Measurements from ENCODE around the gene DLG5. TPM values are rescaled to one million over a fixed set of nuclear protein-coding genes. Genes with fewer than 3 reads are reported as not detected.
"Not testable (repeated sequence)": the region's sequence is repeated elsewhere in the genome, so short reads cannot be mapped to it uniquely, and the experiment has no call there.

DLG5 gene
- total RNA-seq, 1 donor from 2014 or later = 22.2 TPM

DNA sequence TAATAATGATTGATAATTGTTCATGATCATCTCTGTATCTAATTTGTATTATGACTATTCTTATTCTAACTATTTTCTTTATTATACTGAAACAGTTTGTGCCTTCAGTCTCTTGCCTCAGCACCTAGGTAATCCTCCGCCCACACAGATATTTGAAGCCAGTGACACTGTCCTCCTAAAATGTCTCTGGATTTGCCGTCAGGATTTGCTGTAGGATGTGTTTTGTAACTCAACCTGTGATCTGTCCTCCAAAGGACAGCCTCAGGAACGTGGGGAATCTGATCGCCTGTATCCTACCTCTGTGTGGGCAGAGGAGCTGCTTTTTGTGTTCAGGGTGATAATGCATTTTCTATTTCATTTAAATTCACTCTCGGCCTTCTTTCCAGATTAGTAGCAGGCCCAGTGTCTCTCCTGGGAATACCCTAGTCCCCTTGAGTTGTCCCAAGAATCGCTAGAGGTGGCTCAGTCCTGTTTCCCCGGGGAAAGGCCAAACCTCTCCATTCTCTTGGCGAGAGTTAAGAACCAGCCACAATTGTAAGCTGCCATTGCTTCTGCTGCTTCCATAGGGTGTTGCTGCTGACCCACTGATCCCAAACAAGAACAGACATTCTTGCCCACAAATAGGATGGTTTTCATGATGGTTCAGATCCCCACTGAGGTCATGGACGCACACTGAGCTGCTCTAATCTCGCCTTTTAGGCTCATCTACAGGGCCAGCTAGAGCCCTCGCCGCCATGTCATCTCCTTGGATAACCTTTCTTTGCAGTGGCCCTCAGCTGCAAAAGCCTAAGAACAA is 152.7 kb downstream of the DLG5 start:
- Mint-ChIP-seq H3K4me3 (no peak overlapping the region), H3K9me3 (peaks cover 20% of the 10 kb centered on the region), H3K27me3 (ENCODE audit: insufficient read depth, low read depth) (peaks cover 5% of the 10 kb centered on the region), H3K27ac (no peak overlapping the region), H3K4me1 (peaks cover 15% of the 10 kb centered on the region), H3K36me3 (peaks cover 22% of the 10 kb centered on the region)
- Histone ChIP-seq H3K4me2 (no peak overlapping the region), H3K9me3 (ENCODE audit: low read depth) (no peaks in the 10 kb centered on the region), H2AFZ (replicated peaks) (no peak overlapping the region), H3K27ac (no peak overlapping the region), H3K36me3 (no peaks in the 10 kb centered on the region), H3K9ac (no peak overlapping the region), H3F3A (ENCODE audit: low read depth) (no peaks in the 10 kb centered on the region), H3K4me3 (no peak overlapping the region), H4K20me1 (ENCODE audit: low read depth) (no peaks in the 10 kb centered on the region), H3K79me2 (ENCODE audit: low read depth) (no peaks in the 10 kb centered on the region), H3K27me3 (no peaks in the 10 kb centered on the region), H3K4me1 (peaks cover 14% of the 10 kb centered on the region)
- TF ChIP-seq EZH2phosphoT487 (IDR thresholded peaks at IDR 0.05) (no peak), CTCF (IDR thresholded peaks at IDR 0.05) (no peak), EZH2 (IDR thresholded peaks at IDR 0.05) (no peak)
- no peak for DNase-seq (ENCODE audit: low spot score)

- H3K27ac Mint-ChIP-seq; H4K20me1 ChIP-seq (ENCODE audit: low read depth); DNase-seq (ENCODE audit: low spot score): not testable (repeated sequence)
Measured at GRCh38 chr10:77772852-77773600, 153.5 kb downstream of the DLG5 start.

GRCh38 chr10:77771851-77772250 is 154.7 kb downstream of the DLG5 start:
- no peaks in the 10 kb centered on the region for H3K79me2 ChIP-seq (ENCODE audit: low read depth)
- H2AFZ ChIP-seq (replicated peaks) = no peak overlapping the region
- H3K27me3 Mint-ChIP-seq (ENCODE audit: insufficient read depth, low read depth) = peaks cover 5% of the 10 kb centered on the region
- no peaks in the 10 kb centered on the region for H3K36me3 ChIP-seq
- H3K9ac ChIP-seq = no peak overlapping the region
- peaks cover 13% of the 10 kb centered on the region for H3K9me3 Mint-ChIP-seq
- H3K4me2 ChIP-seq = no peak overlapping the region
- no peaks in the 10 kb centered on the region for H4K20me1 ChIP-seq (ENCODE audit: low read depth)
- peaks cover 15% of the 10 kb centered on the region for H3K4me1 Mint-ChIP-seq
- H3K27me3 ChIP-seq = no peaks in the 10 kb centered on the region
- H3K9me3 ChIP-seq (ENCODE audit: low read depth) = no peaks in the 10 kb centered on the region
- H3K27ac ChIP-seq = no peak overlapping the region
- H3K4me3 Mint-ChIP-seq = no peak overlapping the region
- peaks cover 24% of the 10 kb centered on the region for H3K4me1 ChIP-seq
- H3K27ac Mint-ChIP-seq = no peak overlapping the region
- DNase-seq (ENCODE audit: low spot score) = no peak
- peaks cover 10% of the 10 kb centered on the region for H3K36me3 Mint-ChIP-seq
- H3K4me3 ChIP-seq = no peak overlapping the region
- no peaks in the 10 kb centered on the region for H3F3A ChIP-seq (ENCODE audit: low read depth)
- TF ChIP-seq CTCF (IDR thresholded peaks at IDR 0.05) (no peak), EZH2phosphoT487 (IDR thresholded peaks at IDR 0.05) (no peak), EZH2 (IDR thresholded peaks at IDR 0.05) (no peak)

More at GRCh38 chr10:77772852-77773600, 153.5 kb downstream of the DLG5 start:
- H2AFZ ChIP-seq (replicated peaks); H3K79me2 ChIP-seq (ENCODE audit: low read depth); H3K27ac ChIP-seq; H3K9ac ChIP-seq; H3K4me3 ChIP-seq; H3K4me3 Mint-ChIP-seq; H3F3A ChIP-seq (ENCODE audit: low read depth); H3K27me3 Mint-ChIP-seq (ENCODE audit: insufficient read depth, low read depth); H3K9me3 ChIP-seq (ENCODE audit: low read depth); H3K4me2 ChIP-seq; H3K36me3 ChIP-seq; H3K27me3 ChIP-seq: not testable (repeated sequence)
- Mint-ChIP-seq H3K36me3 (peaks cover 18% of the 10 kb centered on the region), H3K4me1 (peaks cover 15% of the 10 kb centered on the region), H3K9me3 (peaks cover 20% of the 10 kb centered on the region)
- H3K4me1 ChIP-seq = peaks cover 20% of the 10 kb centered on the region

- Histone ChIP-seq H3K9ac (no peak overlapping the region), H3K79me2 (ENCODE audit: low read depth) (no peaks in the 10 kb centered on the region), H3K27me3 (no peaks in the 10 kb centered on the region), H3K4me2 (no peak overlapping the region), H2AFZ (replicated peaks) (no peak overlapping the region), H3K4me1 (peaks cover 24% of the 10 kb centered on the region), H3K27ac (no peak overlapping the region), H3K4me3 (no peak overlapping the region), H3K9me3 (ENCODE audit: low read depth) (no peaks in the 10 kb centered on the region), H3F3A (ENCODE audit: low read depth) (no peaks in the 10 kb centered on the region), H4K20me1 (ENCODE audit: low read depth) (no peaks in the 10 kb centered on the region), H3K36me3 (no peaks in the 10 kb centered on the region)
- DNase-seq (ENCODE audit: low spot score) = no peak
- H3K27ac Mint-ChIP-seq = no peak overlapping the region
- no peak overlapping the region for H3K4me3 Mint-ChIP-seq
- peaks cover 8% of the 10 kb centered on the region for H3K36me3 Mint-ChIP-seq
- H3K4me1 Mint-ChIP-seq = peaks cover 15% of the 10 kb centered on the region
- TF ChIP-seq EZH2phosphoT487 (IDR thresholded peaks at IDR 0.05) (no peak), EZH2 (IDR thresholded peaks at IDR 0.05) (no peak), CTCF (IDR thresholded peaks at IDR 0.05) (no peak)
- peaks cover 5% of the 10 kb centered on the region for H3K27me3 Mint-ChIP-seq (ENCODE audit: insufficient read depth, low read depth)
- H3K9me3 Mint-ChIP-seq = peaks cover 9% of the 10 kb centered on the region
Measured at GRCh38 chr10:77771450-77771849, 155.1 kb downstream of the DLG5 start.
